ENCODE data around the gene HPSE2. TPM values are rescaled to one million over a fixed set of nuclear protein-coding genes. Genes with fewer than 3 reads are reported as not detected.

HPSE2 gene
- total and polyA plus RNA-seq, 2 of the 8 experiments (the other 6 are each of a cell fraction or from before 2014, with no cell fraction given) = 0.41 to 0.58 TPM

GRCh38 chr10:99062591-99062990, 173.1 kb downstream of the HPSE2 start (continued):
- no peak for TF ChIP-seq CHD7 (IDR thresholded peaks at IDR 0.05; ENCODE audit: insufficient replicate concordance, low read length)
- no peak for TF ChIP-seq BRCA1 (IDR thresholded peaks at IDR 0.05; ENCODE audit: low read depth, low read length)
- TF ChIP-seq USF2 (IDR thresholded peaks at IDR 0.05; ENCODE audit: low read length) = no peak
- no peak for TF ChIP-seq GTF2F1 (IDR thresholded peaks at IDR 0.05; ENCODE audit: borderline replicate concordance, low read depth, low read length)
- TF ChIP-seq FOSL1 (IDR thresholded peaks at IDR 0.05; ENCODE audit: insufficient read depth, low read depth, low read length) = no peak
- TF ChIP-seq GABPA (IDR thresholded peaks at IDR 0.05; ENCODE audit: borderline replicate concordance, insufficient read depth, low read length) = no peak

All from H1 (cell line).